HCT116 (cell line): ENCODE results near the gene SEC24D. TPM values are rescaled to one million over a fixed set of nuclear protein-coding genes. Genes with fewer than 3 reads are reported as not detected.

Experiments used
- ATAC-seq: fragments of 200-7000 bp; cut with Tn5 transposase; 2 replicates; pipeline ENCODE4 v1.9.1; 2020; ENCODE audit warnings: mild to moderate bottlenecking, moderate library complexity
- BruUV-seq: library from RNA; stranded (reverse); fragments of 400-500 nt; replicated peaks from 2 replicates; lab custom pipeline; 2021; lab: Mats Ljungman, UMichigan
- CTCF ChIA-PET: fragments of 300-600 bp; sonication (Branson Sonifier 250); formaldehyde crosslinking; loops from one replicate; lab custom pipeline; 2021; ENCODE audit warnings: antibody characterized with exemption; lab: Charles Lee
- POLR2A ChIA-PET: fragments of 300-600, 350-600 bp; sonication (Branson Sonifier 250); formaldehyde crosslinking; loops from one replicate; lab custom pipeline; 2021; ENCODE audit warnings: antibody characterized with exemption; lab: Charles Lee
- RAD21 ChIA-PET, 2 experiments: fragments of 300-600 bp; sonication (Branson Sonifier 250); formaldehyde crosslinking; loops; one replicate each; lab custom pipeline; 2023; ENCODE audit warnings: low total read pairs in 2 of 2; ENCODE audit not compliant: uncharacterized antibody in 2 of 2, unreplicated experiment in 2 of 2, low non-redundant PET in 1 of 2; lab: Charles Lee
- DNase-seq: peaks from one replicate; pipeline ENCODE4 v3.0.0-alpha.2; 2010; ENCODE audit warnings: low read depth, low spot score
- H2AFZ ChIP-seq: fragments of 200-600 bp; shearing (Covaris generic), sonication (generic); 2 replicates; pipeline ENCODE4 v1.6.1; 2017; ENCODE audit warnings: low read depth, mixed run types, mixed read lengths, antibody characterized with exemption, low read length; ENCODE audit not compliant: poor library complexity, severe bottlenecking
- H3K27ac ChIP-seq: 2 replicates; pipeline ENCODE4 v1.5.1; 2012; ENCODE audit warnings: low read depth, low read length
- H3K27me3 ChIP-seq: fragments of 200-600 bp; sonication (generic); 2 replicates; pipeline ENCODE4 v1.6.1; 2016; ENCODE audit warnings: mixed run types, low read length, mixed read lengths; ENCODE audit not compliant: insufficient read depth
- H3K36me3 ChIP-seq, 2 experiments: fragments of 200-500 bp in 1 of 2; fragments of 200-600 bp in 1 of 2; sonication (Bioruptor generic) in 1 of 2; sonication (generic) in 1 of 2; 2 replicates each; pipeline versions ENCODE4 v1.5.1 to v1.6.1; 2014 to 2016; ENCODE audit warnings: low read length in 2 of 2, inconsistent platforms in 1 of 2, mixed read lengths in 1 of 2, mixed run types in 1 of 2; ENCODE audit not compliant: insufficient read depth in 2 of 2, control insufficient read depth in 1 of 2
- H3K4me1 ChIP-seq, 2 experiments: fragments of 200-600 bp in 1 of 2; sonication (generic) in 1 of 2; 2 replicates each; pipeline versions ENCODE4 v1.5.1 to v1.6.1; 2012 to 2017; ENCODE audit warnings: low read length in 2 of 2, inconsistent platforms in 1 of 2, mild to moderate bottlenecking in 1 of 2, mixed read lengths in 1 of 2, mixed run types in 1 of 2, moderate library complexity in 1 of 2; ENCODE audit not compliant: insufficient read depth in 2 of 2, control insufficient read depth in 1 of 2
- H3K4me2 ChIP-seq: fragments of 200-600 bp; sonication (generic); 2 replicates; pipeline ENCODE4 v1.6.1; 2017; ENCODE audit warnings: mixed run types, low read length, mixed read lengths
- H3K4me3 ChIP-seq, 2 experiments: fragments of 200-600 bp in 1 of 2; sonication (generic) in 1 of 2; replicated peaks in 1 of 2; 2 replicates each; pipeline ENCODE4 v1.5.1; 2011 to 2016; ENCODE audit warnings: low read length in 2 of 2, control low read depth in 1 of 2, low read depth in 1 of 2, mild to moderate bottlenecking in 1 of 2, mixed read lengths in 1 of 2, mixed run types in 1 of 2
- H3K79me2 ChIP-seq: fragments of 200-600 bp; sonication (generic); 2 replicates; pipeline ENCODE4 v1.6.1; 2017; ENCODE audit warnings: mild to moderate bottlenecking, mixed run types, low read length, moderate library complexity, mixed read lengths; ENCODE audit not compliant: insufficient read depth
- H3K9ac ChIP-seq: fragments of 200-600 bp; sonication (generic); 2 replicates; pipeline ENCODE4 v1.6.1; 2016; ENCODE audit warnings: low read length, mixed read lengths
- H3K9me2 ChIP-seq: fragments of 200-600 bp; sonication (generic), shearing (Covaris generic); 2 replicates; pipeline ENCODE4 v1.6.1; 2017; ENCODE audit warnings: mixed run types, mild to moderate bottlenecking, moderate library complexity; ENCODE audit not compliant: insufficient read depth
- H3K9me3 ChIP-seq, 2 experiments: fragments of 200-500 bp in 1 of 2; fragments of 200-600 bp in 1 of 2; sonication (Bioruptor generic) in 1 of 2; sonication (generic) in 1 of 2; 2 replicates each; pipeline ENCODE4 v1.6.1; 2014 to 2017; ENCODE audit warnings: low read length in 2 of 2, mixed read lengths in 2 of 2, inconsistent platforms in 1 of 2, low read depth in 1 of 2, mild to moderate bottlenecking in 1 of 2, mixed run types in 1 of 2, moderate library complexity in 1 of 2; ENCODE audit not compliant: control insufficient read depth in 1 of 2, insufficient read depth in 1 of 2
- H4K20me1 ChIP-seq: fragments of 200-600 bp; sonication (generic), shearing (Covaris generic); 2 replicates; pipeline ENCODE4 v1.6.1; 2017; ENCODE audit warnings: mixed run types, mild to moderate bottlenecking, moderate library complexity; ENCODE audit not compliant: insufficient read depth
- ELF1 ChIP-seq: IDR thresholded peaks from 2 replicates; pipeline ENCODE4 v1.6.1; 2012; ENCODE audit warnings: low read depth, borderline replicate concordance
- EZH2phosphoT487 ChIP-seq: fragments of 200-600 bp; IDR thresholded peaks from 2 replicates; pipeline ENCODE4 v1.6.1; 2018; ENCODE audit warnings: antibody characterized with exemption, borderline replicate concordance
- MAX ChIP-seq: IDR thresholded peaks from 2 replicates; pipeline ENCODE4 v1.6.1; 2012
- REST ChIP-seq: IDR thresholded peaks from 2 replicates; pipeline ENCODE4 v1.6.1; 2012; ENCODE audit warnings: low read depth
- SIN3A ChIP-seq: IDR thresholded peaks from 2 replicates; pipeline ENCODE4 v1.6.1; 2012; ENCODE audit warnings: low read depth
- TCF7L2 ChIP-seq: IDR thresholded peaks from 2 replicates; pipeline ENCODE4 v1.7.0; 2011; ENCODE audit warnings: borderline replicate concordance, inconsistent platforms; ENCODE audit not compliant: insufficient read depth, insufficient read length; ENCODE audit errors: extremely low read depth
- YY1 ChIP-seq: IDR thresholded peaks from 2 replicates; pipeline ENCODE4 v1.6.1; 2011; ENCODE audit warnings: low read length, low read depth, moderate library complexity, mild to moderate bottlenecking; ENCODE audit not compliant: insufficient replicate concordance; ENCODE audit errors: extremely low read depth
- intact Hi-C: fragments of 100-400 bp; cut with micrococcal nuclease; formaldehyde crosslinking; loops from 2 replicates; pipeline ENCODE4 v1.10.0; 2022
- total RNA-seq: library from RNA; stranded (reverse); gene quantifications from one replicate; pipeline ENCODE4 v1.2.1, GENCODE V29; 2021; ENCODE audit not compliant: unreplicated experiment

Gene SEC24D
- total RNA-seq, 1 experiment from 2014 or later, result 28.5 TPM

GRCh38 chr4:118867311-118868067 is 31.6 kb upstream of the SEC24D start:
- ChIA-PET CTCF (no interaction called here), RAD21 (no interaction called here), POLR2A (no interaction called here)
- no peak overlapping the region for H3K27ac ChIP-seq
- H2AFZ ChIP-seq, result no peak overlapping the region
- no peak overlapping the region for H3K9ac ChIP-seq
- no peak overlapping the region for H3K4me3 ChIP-seq
- no peaks in the 10 kb centered on the region for H3K9me2 ChIP-seq
- no peaks in the 10 kb centered on the region for H3K9me3 ChIP-seq
- H4K20me1 ChIP-seq, result no peaks in the 10 kb centered on the region
- ATAC-seq (no peak), DNase-seq (no peak)
- H3K4me1 ChIP-seq, result peaks cover 0 to 9% of the 10 kb centered on the region in 2 experiments; a peak in 1 of 4 replicates
- H3K79me2 ChIP-seq, result no peaks in the 10 kb centered on the region
- intact Hi-C loops, result no loop called here
- TF ChIP-seq YY1 (no peak), EZH2phosphoT487 (no peak), TCF7L2 (no peak), ELF1 (no peak), REST (no peak), SIN3A (no peak), MAX (no peak)
- H3K27me3 ChIP-seq, result no peaks in the 10 kb centered on the region
- H3K4me2 ChIP-seq, result no peak overlapping the region
- H3K36me3 ChIP-seq, result no peaks in the 10 kb centered on the region
- no TSS peak for BruUV-seq
